Measurements from ENCODE around the gene UMPS.
"Not testable (repeated sequence)": the region's sequence is repeated elsewhere in the genome, so short reads cannot be mapped to it uniquely, and the experiment has no call there.

Gene UMPS

DNA sequence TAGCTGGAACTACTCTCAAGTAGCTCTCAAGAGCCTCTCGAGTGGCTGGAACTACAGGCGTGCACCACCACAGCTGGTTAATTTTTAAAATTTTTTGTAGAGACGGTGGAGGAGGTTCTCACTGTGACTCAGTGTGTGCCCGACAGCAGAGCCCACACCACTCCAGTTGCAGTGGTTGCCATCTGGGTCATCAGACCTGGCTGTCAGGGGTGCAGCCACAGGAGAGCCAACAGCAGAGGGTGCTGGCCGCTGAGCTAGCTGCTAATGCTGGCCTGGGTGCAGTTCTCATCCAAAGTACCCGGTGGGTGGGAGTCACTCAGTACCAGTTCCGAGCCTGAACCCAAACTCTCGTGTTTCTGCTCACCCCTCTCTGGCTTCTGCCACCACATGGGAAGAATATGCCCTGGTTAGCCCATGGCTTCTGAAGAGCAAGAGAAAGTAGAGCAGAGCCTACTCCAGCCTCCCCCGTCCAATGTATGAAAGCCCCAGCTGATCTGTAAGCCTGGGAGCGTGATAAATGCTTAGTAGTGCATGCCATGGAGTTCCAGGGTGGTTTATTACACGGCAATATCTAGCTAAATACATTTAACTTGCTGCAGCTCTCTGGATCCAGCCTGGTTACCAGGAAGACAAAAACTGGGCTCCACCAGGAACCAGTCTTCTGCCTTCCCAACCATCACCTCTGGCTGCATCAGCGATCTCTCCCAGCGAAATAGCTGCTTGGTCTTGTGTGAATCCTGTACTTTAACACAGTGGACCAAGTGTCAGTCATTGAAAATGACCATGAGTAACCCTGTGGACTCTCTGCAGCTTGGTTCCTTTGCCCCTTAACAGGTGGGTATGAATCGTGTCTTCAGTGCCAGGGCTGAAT is 17.1 kb downstream of the UMPS start:
- POLR2A ChIA-PET: interaction anchor here (2.7 kb wide), 1 partner anchor 17 kb away, joined by 8 read pairs; the partner anchor contains the start of gene UMPS
- no peak for DNase-seq (ENCODE audit: extremely low spot score)
- TF ChIP-seq HDGF (IDR thresholded peaks at IDR 0.05; ENCODE audit: borderline replicate concordance): no peak
- CTCF ChIA-PET: no interaction called here

GRCh38 chr3:124748560-124749198 is 18.4 kb downstream of the UMPS start:
- CTCF ChIA-PET: no interaction called here
- POLR2A ChIA-PET: interaction anchor here (2.7 kb wide), 1 partner anchor 19 kb away, joined by 8 read pairs; the partner anchor contains the start of gene UMPS
- TF ChIP-seq BHLHE40 (IDR thresholded peaks at IDR 0.05; ENCODE audit: borderline replicate concordance) (no peak), NFRKB (IDR thresholded peaks at IDR 0.05) (no peak), FOXM1 (IDR thresholded peaks at IDR 0.05; ENCODE audit: borderline replicate concordance) (no peak), SUZ12 (IDR thresholded peaks at IDR 0.05) (no peak), HDGF (IDR thresholded peaks at IDR 0.05; ENCODE audit: borderline replicate concordance) (no peak)
- no peak for DNase-seq (ENCODE audit: extremely low spot score)

DNA sequence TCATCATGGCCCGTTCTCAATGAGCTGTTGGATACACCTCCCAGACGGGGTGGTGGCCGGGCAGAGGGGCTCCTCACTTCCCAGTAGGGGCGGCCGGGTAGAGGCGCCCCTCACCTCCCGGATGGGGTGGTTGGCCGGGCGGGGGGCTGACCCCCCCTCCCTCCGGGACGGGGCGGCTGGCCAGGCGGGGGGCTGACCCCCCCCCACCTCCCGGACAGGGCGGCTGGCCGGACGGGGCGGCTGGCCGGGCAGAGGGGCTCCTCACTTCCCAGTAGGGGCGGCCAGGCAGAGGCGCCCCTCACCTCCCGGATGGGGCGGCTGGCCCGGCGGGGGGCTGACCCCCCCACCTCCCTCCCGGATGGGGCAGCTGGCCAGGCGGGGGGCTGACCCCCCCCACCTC is 19.6 kb downstream of the UMPS start:
- DNase-seq (ENCODE audit: extremely low spot score); CTCF ChIA-PET; POLR2A ChIA-PET: not testable (repeated sequence)

DNA sequence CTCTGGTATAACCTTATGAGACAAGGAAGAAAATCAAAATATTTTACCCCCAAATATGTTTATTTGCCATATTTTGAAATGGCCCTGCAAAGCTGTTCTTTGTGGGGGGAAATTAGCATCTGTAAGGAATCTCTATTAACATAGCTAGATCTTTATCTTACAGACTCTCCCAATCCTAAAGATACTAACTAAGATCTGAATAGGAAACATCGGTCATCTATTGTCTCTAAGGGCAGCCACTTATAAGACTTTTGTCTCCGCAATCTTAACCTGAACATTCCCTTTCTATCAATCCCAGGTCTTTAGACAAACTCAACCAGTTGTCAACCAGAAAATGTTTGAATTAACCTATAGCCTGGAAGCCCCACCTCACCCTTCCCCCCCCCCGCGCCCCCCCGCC is 21.2 kb downstream of the UMPS start:
- ChIA-PET POLR2A (no interaction called here), CTCF (no interaction called here)
- no peak for TF ChIP-seq ZNF384 (IDR thresholded peaks at IDR 0.05)
- no peak for DNase-seq (ENCODE audit: extremely low spot score)

DNA sequence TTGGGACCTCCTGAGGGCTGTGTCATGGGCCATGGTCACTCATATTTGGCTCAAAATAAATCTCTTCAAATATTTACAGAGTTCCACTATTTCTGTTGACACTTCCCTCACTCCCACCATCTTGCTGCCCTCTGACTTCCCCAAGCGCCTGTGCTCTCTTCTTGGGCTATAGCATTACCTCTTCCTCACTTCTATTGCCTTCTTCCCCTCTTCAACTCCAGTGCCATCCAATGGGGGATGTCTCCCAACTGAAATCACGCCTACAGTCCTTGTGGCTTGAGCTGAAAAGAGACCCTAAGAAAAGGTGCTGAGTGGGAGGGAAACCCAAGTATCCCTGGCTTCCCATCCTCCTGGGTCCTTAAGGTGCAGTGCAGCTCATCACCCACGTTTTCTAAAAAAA is 21.8 kb downstream of the UMPS start:
- ChIA-PET POLR2A (no interaction called here), CTCF (no interaction called here)
- no peak for DNase-seq (ENCODE audit: extremely low spot score)
- TF ChIP-seq HDGF (IDR thresholded peaks at IDR 0.05; ENCODE audit: borderline replicate concordance) (no peak), FOXA1 (IDR thresholded peaks at IDR 0.05) (no peak), CTBP1 (IDR thresholded peaks at IDR 0.05; ENCODE audit: borderline replicate concordance) (no peak), ARNT (IDR thresholded peaks at IDR 0.05) (no peak), SUZ12 (IDR thresholded peaks at IDR 0.05) (no peak)

- CTCF ChIA-PET; DNase-seq (ENCODE audit: extremely low spot score); POLR2A ChIA-PET: not testable (repeated sequence)
Measured at GRCh38 chr3:124757926-124758325, 27.7 kb downstream of the UMPS start.

DNA sequence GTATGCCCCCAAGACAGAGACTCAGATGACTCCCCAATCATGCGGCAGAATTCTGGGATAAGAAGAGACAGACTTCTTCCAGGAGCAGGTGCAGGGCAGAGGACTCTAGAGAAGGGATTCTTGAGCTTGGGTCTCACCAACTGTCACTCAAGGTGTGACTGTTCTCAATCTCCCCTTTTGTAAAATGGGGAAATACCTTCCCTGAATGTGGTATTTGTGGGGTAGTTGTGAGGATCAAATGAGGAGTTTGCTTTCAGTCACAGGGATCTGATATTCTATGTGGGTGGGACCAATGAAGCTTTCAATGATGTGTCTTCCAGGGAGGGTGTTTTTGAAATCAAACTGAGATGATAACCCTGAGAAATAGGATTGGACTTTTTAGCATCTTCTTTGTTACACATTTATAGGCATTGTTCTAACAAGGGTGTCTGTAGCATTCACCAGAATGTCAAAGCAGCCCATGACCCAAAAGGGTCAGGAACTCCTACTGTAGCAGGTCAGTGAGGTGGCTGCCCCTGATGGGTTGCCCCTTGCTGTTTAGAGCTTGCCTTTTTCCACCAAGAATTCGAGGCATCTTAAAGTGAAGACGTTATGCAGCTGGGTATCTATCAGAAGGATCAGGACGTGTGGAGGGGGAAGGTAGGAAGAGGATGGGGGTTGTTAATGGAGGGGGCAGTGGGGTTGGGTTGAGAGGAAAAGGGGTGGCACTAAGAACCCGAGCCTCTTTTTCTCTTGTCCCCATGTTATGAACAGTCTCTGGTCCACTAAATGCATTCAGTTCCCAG is 28.8 kb downstream of the UMPS start:
- DNase-seq (ENCODE audit: extremely low spot score): no peak
- ChIA-PET POLR2A (no interaction called here), CTCF (interaction anchor here (0.6 to 1.6 kb wide), 2 partner anchors 12 to 142 kb away, joined by 3 to 13 read pairs; no protein-coding TSS in a partner anchor)
- no peak for TF ChIP-seq FOXK2 (IDR thresholded peaks at IDR 0.05)
- TF ChIP-seq ELF4 (IDR thresholded peaks at IDR 0.05): no peak
- TF ChIP-seq TARDBP (IDR thresholded peaks at IDR 0.05): no peak
- no peak for TF ChIP-seq FOXM1 (IDR thresholded peaks at IDR 0.05; ENCODE audit: borderline replicate concordance)
- no peak for TF ChIP-seq ZNF384 (IDR thresholded peaks at IDR 0.05)
- TF ChIP-seq HDGF (IDR thresholded peaks at IDR 0.05; ENCODE audit: borderline replicate concordance): no peak
- no peak for TF ChIP-seq SUZ12 (IDR thresholded peaks at IDR 0.05)
- TF ChIP-seq CTBP1 (IDR thresholded peaks at IDR 0.05; ENCODE audit: borderline replicate concordance): no peak
- TF ChIP-seq SP1 (IDR thresholded peaks at IDR 0.05): no peak
- TF ChIP-seq, protein P1, sequence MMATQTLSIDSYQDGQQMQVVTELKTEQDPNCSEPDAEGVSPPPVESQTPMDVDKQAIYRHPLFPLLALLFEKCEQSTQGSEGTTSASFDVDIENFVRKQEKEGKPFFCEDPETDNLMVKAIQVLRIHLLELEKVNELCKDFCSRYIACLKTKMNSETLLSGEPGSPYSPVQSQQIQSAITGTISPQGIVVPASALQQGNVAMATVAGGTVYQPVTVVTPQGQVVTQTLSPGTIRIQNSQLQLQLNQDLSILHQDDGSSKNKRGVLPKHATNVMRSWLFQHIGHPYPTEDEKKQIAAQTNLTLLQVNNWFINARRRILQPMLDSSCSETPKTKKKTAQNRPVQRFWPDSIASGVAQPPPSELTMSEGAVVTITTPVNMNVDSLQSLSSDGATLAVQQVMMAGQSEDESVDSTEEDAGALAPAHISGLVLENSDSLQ (IDR thresholded peaks at IDR 0.05): no peak
- TF ChIP-seq L3MBTL2 (conservative IDR thresholded peaks at IDR 0.05): no peak
- no peak for TF ChIP-seq BHLHE40 (IDR thresholded peaks at IDR 0.05; ENCODE audit: borderline replicate concordance)
- TF ChIP-seq LEF1 (IDR thresholded peaks at IDR 0.05; ENCODE audit: borderline replicate concordance): no peak

DNA sequence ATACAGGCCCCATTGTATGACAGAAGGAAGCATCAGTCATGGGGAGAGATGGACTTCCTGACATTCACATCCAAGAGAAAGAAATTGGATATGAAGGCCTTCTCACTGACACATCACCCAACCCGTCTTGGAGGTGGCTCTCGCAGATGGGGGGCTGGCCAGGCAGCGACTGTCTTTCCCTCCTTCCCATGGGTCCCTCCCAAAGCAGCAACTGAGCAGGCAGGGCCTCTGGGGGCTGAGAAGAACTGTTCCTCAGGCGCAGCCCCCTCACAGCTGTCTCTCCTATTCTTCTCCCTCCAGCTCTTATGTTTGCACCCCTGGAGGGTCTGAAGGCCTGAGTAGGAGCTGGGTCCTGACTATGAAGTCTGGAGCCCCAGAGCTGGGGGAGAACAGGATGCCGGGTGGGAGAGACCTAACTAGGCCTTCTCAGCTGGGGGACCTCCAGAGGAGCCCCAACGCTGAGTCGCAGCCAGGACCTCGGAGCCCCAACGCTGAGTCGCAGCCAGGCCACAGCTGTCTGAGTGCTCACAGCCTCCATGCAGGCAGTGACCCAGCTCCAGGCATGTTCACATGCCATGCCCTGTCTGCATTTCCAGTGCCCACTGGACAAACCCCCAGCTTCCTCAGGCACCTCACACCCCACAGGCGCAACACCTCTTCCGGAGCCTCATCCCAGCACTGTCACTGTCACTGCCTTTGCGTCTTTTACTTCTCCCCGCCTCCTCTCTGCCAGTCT is 29.6 kb downstream of the UMPS start:
- TF ChIP-seq SP1 (IDR thresholded peaks at IDR 0.05): no peak
- no peak for TF ChIP-seq CTBP1 (IDR thresholded peaks at IDR 0.05; ENCODE audit: borderline replicate concordance)
- TF ChIP-seq BHLHE40 (IDR thresholded peaks at IDR 0.05; ENCODE audit: borderline replicate concordance): no peak
- no peak for TF ChIP-seq TARDBP (IDR thresholded peaks at IDR 0.05)
- no peak for TF ChIP-seq NFRKB (IDR thresholded peaks at IDR 0.05)
- no peak for TF ChIP-seq ELF4 (IDR thresholded peaks at IDR 0.05)
- TF ChIP-seq, protein P1 (IDR thresholded peaks at IDR 0.05): no peak
- TF ChIP-seq FOXK2 (IDR thresholded peaks at IDR 0.05): no peak
- no peak for DNase-seq (ENCODE audit: extremely low spot score)
- ChIA-PET POLR2A (interaction anchor here (1.2 kb wide), 1 partner anchor 141 kb away, joined by 3 read pairs; no protein-coding TSS in a partner anchor), CTCF (interaction anchor here (0.6 to 2.3 kb wide), 7 partner anchors 11 to 679 kb away, joined by 3 to 13 read pairs (median 5); no protein-coding TSS in a partner anchor)

Data from HEK293T (cell line).